ENCODE results near the gene NOVA1.
"Not testable (repeated sequence)": the region's sequence is repeated elsewhere in the genome, so short reads cannot be mapped to it uniquely, and the experiment has no call there.

NOVA1 gene, protein sequence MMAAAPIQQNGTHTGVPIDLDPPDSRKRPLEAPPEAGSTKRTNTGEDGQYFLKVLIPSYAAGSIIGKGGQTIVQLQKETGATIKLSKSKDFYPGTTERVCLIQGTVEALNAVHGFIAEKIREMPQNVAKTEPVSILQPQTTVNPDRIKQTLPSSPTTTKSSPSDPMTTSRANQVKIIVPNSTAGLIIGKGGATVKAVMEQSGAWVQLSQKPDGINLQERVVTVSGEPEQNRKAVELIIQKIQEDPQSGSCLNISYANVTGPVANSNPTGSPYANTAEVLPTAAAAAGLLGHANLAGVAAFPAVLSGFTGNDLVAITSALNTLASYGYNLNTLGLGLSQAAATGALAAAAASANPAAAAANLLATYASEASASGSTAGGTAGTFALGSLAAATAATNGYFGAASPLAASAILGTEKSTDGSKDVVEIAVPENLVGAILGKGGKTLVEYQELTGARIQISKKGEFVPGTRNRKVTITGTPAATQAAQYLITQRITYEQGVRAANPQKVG

DNA sequence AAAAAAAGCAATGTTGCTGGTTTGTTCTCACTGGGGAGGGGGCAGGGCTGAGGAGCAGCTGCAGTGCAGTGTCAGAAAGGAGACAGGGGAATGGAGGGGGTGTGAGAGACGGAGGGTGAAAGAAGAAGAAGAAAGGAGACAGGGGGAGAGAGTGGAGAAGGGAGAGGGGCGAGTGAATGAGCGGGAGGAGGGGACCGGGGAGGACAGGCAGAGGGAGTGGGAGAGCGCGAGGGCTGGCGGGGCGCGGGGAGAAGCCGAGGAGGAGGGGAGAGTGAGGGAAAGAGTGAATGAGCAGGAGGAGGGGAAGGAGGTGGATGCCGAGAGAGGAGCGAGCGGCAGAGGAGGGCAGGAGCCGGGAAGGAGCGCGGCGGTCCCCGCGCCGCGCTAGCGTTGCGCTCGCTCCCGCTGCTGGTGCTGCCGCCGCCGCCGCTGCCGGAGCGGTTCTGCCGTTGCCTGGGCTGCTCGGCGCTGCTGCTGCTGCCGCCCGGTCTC, at the start of gene NOVA1:
TSS of gene NOVA1 (minus strand) at position 445 of the 492 bp plus-strand sequence. CDS start 597 bp downstream, outside the sequence.
- Histone ChIP-seq H3K4me1 (ENCODE audit: control insufficient read depth, insufficient read depth, low read length) (peaks cover 8% of the 10 kb centered on the region; the same call in 1 of the 2 replicates), H3K27ac (ENCODE audit: low read depth, low read length) (no peak within 1 kb of the TSS), H3K27me3 (ENCODE audit: control insufficient read depth, insufficient read depth, low read length) (peaks cover 19% of the 10 kb centered on the region), H3K9ac (ENCODE audit: low read length) (peak within 1 kb of the TSS; percentile 70), H3K9me3 (ENCODE audit: control insufficient read depth, insufficient read depth, low read depth, low read length) (no peaks in the 10 kb centered on the region), H3K4me3 (ENCODE audit: low read depth, low read length) (peak within 1 kb of the TSS; percentile 81), H3K36me3 (ENCODE audit: control insufficient read depth, insufficient read depth, low read length) (no peaks in the 10 kb centered on the region)

DNA sequence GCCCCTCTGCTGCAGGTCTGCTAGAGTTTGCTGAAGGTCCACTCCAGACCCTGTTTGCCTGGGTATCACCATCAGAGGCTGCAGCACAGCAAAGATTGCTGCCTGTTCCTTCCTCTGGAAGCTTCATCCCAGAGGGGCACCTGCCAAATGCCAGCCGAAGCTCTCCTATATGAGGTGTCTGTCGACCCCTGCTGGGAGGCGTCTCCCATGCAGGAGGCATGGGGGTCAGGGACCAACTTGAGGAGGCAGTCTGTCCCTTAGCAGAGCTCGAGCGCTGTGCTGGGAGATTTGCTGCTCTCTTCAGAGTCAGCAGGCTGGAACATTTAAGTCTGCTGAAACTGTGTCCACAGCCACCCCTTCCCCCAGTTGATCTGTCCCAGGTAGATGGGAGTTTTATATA, 47.2 kb upstream of the NOVA1 start:
- H3K9me3 ChIP-seq (ENCODE audit: control insufficient read depth, insufficient read depth, low read depth, low read length); H3K9ac ChIP-seq (ENCODE audit: low read length); H3K27me3 ChIP-seq (ENCODE audit: control insufficient read depth, insufficient read depth, low read length); H3K27ac ChIP-seq (ENCODE audit: low read depth, low read length); H3K4me3 ChIP-seq (ENCODE audit: low read depth, low read length); H3K36me3 ChIP-seq (ENCODE audit: control insufficient read depth, insufficient read depth, low read length); H3K4me1 ChIP-seq (ENCODE audit: control insufficient read depth, insufficient read depth, low read length): not testable (repeated sequence)

DNA sequence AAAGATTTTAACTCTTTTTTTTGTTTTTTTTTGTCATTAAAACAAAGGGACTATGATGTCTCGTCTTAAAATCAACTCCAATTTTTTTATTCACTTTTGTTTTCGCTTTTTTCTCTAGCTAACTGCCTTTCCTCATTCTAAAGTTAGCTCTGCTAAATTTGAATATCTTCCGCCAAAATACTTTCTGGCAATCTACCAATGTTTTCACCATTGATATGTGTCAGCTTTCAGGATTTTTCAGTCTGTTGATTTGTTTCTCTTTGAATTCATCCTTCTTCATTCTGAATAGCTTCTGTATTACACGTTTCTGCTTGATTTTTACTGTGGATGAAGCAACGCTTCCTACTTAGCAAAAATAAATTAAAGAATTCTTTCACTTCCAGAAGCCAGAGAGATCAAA, 38.7 kb upstream of the NOVA1 start:
- Histone ChIP-seq H3K4me1 (ENCODE audit: control insufficient read depth, insufficient read depth, low read length) (no peaks in the 10 kb centered on the region), H3K4me3 (ENCODE audit: low read depth, low read length) (no peak overlapping the region), H3K27ac (ENCODE audit: low read depth, low read length) (no peak overlapping the region), H3K9me3 (ENCODE audit: control insufficient read depth, insufficient read depth, low read depth, low read length) (no peaks in the 10 kb centered on the region), H3K36me3 (ENCODE audit: control insufficient read depth, insufficient read depth, low read length) (no peaks in the 10 kb centered on the region), H3K9ac (ENCODE audit: low read length) (no peak overlapping the region), H3K27me3 (ENCODE audit: control insufficient read depth, insufficient read depth, low read length) (no peaks in the 10 kb centered on the region)

DNA sequence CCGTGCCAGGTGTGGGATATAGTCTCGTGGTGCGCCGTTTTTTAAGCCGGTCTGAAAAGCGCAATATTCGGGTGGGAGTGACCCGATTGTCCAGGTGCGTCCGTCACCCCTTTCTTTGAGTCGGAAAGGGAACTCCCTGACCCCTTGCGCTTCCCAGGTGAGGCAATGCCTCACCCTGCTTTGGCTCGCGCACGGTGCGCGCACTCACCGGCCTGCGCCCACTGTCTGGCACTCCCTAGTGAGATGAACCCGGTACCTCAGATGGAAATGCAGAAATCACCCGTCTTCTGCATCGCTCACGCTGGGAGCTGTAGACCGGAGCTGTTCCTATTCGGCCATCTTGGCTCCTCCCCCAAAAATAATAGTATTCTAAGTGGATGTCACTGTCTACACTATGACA, 37.1 kb upstream of the NOVA1 start:
- peak overlapping the region; percentile 55 for H3K4me3 ChIP-seq (ENCODE audit: low read depth, low read length)
- H3K4me1 ChIP-seq (ENCODE audit: control insufficient read depth, insufficient read depth, low read length); H3K9me3 ChIP-seq (ENCODE audit: control insufficient read depth, insufficient read depth, low read depth, low read length); H3K27ac ChIP-seq (ENCODE audit: low read depth, low read length); H3K36me3 ChIP-seq (ENCODE audit: control insufficient read depth, insufficient read depth, low read length); H3K27me3 ChIP-seq (ENCODE audit: control insufficient read depth, insufficient read depth, low read length); H3K9ac ChIP-seq (ENCODE audit: low read length): not testable (repeated sequence)

DNA sequence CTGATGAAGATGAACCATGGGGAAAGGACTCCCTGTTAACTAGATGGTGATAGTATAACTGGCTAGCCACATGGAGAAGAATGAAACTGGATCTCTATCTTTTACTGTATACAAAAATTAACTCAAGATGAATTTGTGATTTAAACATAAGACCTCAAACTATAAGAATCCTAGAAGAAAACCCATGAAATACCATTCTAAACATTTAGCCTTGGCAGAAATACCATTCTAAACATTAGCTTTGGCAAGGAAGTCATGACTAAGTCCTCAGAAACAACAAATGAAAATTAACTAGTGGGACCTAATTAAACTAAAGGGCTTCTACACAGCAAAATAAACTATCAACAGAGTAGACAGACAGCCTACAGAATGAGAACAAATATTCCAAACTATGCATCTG, 28.4 kb upstream of the NOVA1 start:
- Histone ChIP-seq H3K9ac (ENCODE audit: low read length) (no peak overlapping the region), H3K4me3 (ENCODE audit: low read depth, low read length) (no peak overlapping the region), H3K27me3 (ENCODE audit: control insufficient read depth, insufficient read depth, low read length) (no peaks in the 10 kb centered on the region), H3K27ac (ENCODE audit: low read depth, low read length) (no peak overlapping the region), H3K9me3 (ENCODE audit: control insufficient read depth, insufficient read depth, low read depth, low read length) (peaks cover 7% of the 10 kb centered on the region), H3K4me1 (ENCODE audit: control insufficient read depth, insufficient read depth, low read length) (no peaks in the 10 kb centered on the region), H3K36me3 (ENCODE audit: control insufficient read depth, insufficient read depth, low read length) (no peaks in the 10 kb centered on the region)

DNA sequence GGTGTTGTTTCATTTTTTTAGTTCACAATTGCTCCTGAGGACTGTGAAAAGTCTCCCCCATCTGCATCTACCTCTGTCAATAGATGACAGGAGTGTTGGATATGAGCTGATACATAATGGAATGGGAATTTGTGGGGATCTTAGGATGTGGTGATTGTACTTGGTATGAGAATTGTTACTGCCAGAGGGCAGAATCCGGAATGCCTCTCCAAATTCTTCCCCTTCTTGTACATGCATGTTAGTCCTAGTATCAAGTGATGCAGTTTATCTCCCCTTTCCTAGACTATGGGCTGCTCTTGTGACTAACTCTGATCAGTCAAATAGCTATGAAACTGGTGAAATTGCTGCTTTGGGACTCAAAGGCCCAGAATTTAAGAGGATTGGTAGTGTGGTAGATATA, 24.8 kb upstream of the NOVA1 start:
- H3K36me3 ChIP-seq (ENCODE audit: control insufficient read depth, insufficient read depth, low read length) = no peaks in the 10 kb centered on the region
- no peaks in the 10 kb centered on the region for H3K27me3 ChIP-seq (ENCODE audit: control insufficient read depth, insufficient read depth, low read length)
- H3K9me3 ChIP-seq (ENCODE audit: control insufficient read depth, insufficient read depth, low read depth, low read length) = 0 out of 2 replicates have a peak, but pooled peaks cover 3% of the 10 kb centered on the region
- H3K4me1 ChIP-seq (ENCODE audit: control insufficient read depth, insufficient read depth, low read length) = no peaks in the 10 kb centered on the region
- H3K27ac ChIP-seq (ENCODE audit: low read depth, low read length) = no peak overlapping the region
- no peak overlapping the region for H3K4me3 ChIP-seq (ENCODE audit: low read depth, low read length)
- H3K9ac ChIP-seq (ENCODE audit: low read length) = no peak overlapping the region

DNA sequence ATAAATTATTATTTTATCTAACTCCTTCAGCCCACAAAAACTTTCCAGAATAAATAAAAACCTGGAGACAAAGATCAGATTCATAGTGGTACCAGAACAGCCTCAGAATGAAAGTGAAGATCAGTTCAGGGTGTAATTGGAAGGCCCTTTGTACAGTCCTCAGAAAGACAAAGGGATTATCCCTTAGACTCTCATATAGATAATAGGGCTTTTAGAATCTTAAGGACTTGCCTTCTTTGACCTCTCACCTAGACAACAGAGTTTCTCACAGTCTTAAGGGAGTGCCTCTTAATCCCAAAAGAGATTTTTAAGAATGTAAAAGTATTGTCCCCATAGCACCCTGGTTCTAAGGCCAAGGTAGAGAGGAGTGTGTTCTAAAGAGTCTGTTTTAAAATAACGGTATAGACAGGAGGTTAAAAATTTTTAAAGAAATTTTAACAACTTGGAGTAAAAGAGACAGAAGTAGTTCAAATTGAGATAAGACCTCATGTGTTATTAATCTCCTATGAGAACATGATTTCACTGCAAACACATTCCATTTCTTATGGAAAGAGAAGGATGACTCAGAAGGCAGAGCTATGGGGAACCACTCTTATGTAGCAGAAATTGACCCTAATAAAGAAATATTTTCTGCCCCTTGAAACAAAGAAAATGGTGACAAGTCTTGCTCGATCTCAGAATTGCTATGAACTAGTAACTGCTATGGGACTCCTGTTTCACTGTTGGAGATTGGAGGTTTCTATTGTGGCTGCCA, 24.2 kb upstream of the NOVA1 start:
- Histone ChIP-seq H3K27ac (ENCODE audit: low read depth, low read length) (no peak overlapping the region), H3K9ac (ENCODE audit: low read length) (no peak overlapping the region), H3K9me3 (ENCODE audit: control insufficient read depth, insufficient read depth, low read depth, low read length) (no peaks in the 10 kb centered on the region), H3K27me3 (ENCODE audit: control insufficient read depth, insufficient read depth, low read length) (no peaks in the 10 kb centered on the region), H3K4me1 (ENCODE audit: control insufficient read depth, insufficient read depth, low read length) (no peaks in the 10 kb centered on the region), H3K4me3 (ENCODE audit: low read depth, low read length) (no peak overlapping the region), H3K36me3 (ENCODE audit: control insufficient read depth, insufficient read depth, low read length) (no peaks in the 10 kb centered on the region)

DNA sequence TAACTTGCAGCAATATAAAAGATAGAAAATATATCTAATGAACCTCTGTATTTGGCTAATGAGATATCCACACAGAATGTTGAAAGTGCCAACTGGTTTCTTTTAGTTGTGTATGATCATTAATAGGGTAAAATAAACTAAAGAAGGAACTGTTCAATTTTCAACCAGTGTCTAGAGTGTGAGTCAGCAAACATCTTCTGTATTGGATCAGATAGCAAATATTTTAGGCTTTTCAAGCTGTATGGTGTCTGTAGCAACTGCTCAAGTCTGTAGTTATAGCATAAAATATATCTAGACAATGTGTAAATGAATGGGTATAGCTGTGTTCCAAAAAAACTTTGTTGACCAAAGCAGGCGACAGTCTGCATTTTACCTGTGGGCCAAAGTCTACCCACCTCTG, 23.5 kb upstream of the NOVA1 start:
- no peaks in the 10 kb centered on the region for H3K4me1 ChIP-seq (ENCODE audit: control insufficient read depth, insufficient read depth, low read length)
- no peak overlapping the region for H3K27ac ChIP-seq (ENCODE audit: low read depth, low read length)
- H3K27me3 ChIP-seq (ENCODE audit: control insufficient read depth, insufficient read depth, low read length) = no peaks in the 10 kb centered on the region
- no peak overlapping the region for H3K4me3 ChIP-seq (ENCODE audit: low read depth, low read length)
- no peaks in the 10 kb centered on the region for H3K9me3 ChIP-seq (ENCODE audit: control insufficient read depth, insufficient read depth, low read depth, low read length)
- H3K9ac ChIP-seq (ENCODE audit: low read length) = no peak overlapping the region
- H3K36me3 ChIP-seq (ENCODE audit: control insufficient read depth, insufficient read depth, low read length) = no peaks in the 10 kb centered on the region

DNA sequence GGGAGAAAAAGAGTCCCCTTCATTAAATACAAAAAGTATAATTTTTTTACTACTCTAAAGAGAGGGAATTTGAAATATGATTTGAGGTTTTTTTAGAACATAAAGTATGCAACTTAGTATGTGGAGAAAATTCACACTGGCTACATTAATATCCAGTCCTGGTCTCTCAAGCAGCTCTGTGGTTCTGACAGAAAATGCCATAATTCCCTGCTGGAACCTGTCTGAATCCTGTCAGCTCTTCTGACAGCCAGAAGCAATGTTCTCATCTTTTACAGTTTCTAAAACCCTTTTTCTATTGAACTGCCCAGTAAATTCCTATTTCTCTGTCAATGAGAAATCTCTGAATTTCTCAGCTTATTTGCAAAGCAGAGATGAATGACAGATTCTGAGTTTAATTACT, 13.4 kb upstream of the NOVA1 start:
- no peaks in the 10 kb centered on the region for H3K36me3 ChIP-seq (ENCODE audit: control insufficient read depth, insufficient read depth, low read length)
- no peaks in the 10 kb centered on the region for H3K27me3 ChIP-seq (ENCODE audit: control insufficient read depth, insufficient read depth, low read length)
- no peak overlapping the region for H3K27ac ChIP-seq (ENCODE audit: low read depth, low read length)
- H3K9me3 ChIP-seq (ENCODE audit: control insufficient read depth, insufficient read depth, low read depth, low read length) = peaks cover 8% of the 10 kb centered on the region; the same call in 1 of the 2 replicates
- no peak overlapping the region for H3K4me3 ChIP-seq (ENCODE audit: low read depth, low read length)
- H3K4me1 ChIP-seq (ENCODE audit: control insufficient read depth, insufficient read depth, low read length) = no peaks in the 10 kb centered on the region
- no peak overlapping the region for H3K9ac ChIP-seq (ENCODE audit: low read length)

DNA sequence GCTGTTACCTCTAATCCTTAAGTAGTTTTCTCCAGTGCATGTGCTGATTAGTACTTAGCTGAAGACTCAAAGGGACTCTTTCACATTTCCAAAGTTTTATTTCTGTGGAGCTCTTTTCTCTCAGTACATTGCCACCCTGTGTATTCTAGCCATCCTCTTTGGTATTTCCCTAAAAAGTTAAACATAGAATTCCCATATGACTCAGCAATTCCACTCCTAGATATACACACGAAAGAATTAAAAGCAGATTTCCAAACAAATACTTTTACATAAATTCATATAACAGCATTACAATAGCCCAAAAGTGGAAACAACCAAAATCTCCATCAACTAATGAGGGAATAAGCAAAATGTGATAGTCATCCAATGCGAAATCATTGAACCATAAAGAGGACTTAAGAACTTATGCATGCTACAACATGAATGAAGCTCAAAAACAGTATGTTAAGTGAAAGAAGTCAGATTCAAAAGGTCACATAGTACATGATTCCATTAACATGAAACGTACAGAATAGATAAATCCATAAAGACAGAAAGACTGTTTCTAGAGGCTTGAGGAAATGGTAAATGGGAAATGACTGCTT, 9.0 kb upstream of the NOVA1 start:
- no peak overlapping the region for H3K4me3 ChIP-seq (ENCODE audit: low read depth, low read length)
- no peaks in the 10 kb centered on the region for H3K27me3 ChIP-seq (ENCODE audit: control insufficient read depth, insufficient read depth, low read length)
- no peaks in the 10 kb centered on the region for H3K4me1 ChIP-seq (ENCODE audit: control insufficient read depth, insufficient read depth, low read length)

DNA sequence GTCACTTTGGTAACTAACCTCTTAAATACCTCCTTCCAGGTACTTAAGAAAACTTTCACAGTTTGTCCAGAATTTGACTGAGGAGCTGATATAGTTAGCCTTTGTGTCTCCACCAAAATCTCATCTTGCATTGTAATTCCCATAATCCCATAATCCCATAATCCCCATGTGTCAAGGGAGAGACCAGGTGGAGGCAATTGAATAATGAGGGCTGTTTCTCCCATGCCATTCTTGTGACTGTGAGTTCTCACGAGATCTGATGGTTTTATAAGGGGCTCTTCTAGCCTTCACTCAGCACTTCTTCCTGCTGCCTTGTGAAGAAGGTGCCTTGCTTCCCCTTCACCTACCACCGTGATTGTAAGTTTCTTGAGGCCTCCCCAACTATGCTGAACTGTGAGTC, 7.8 kb upstream of the NOVA1 start:
- H3K27me3 ChIP-seq (ENCODE audit: control insufficient read depth, insufficient read depth, low read length) = no peaks in the 10 kb centered on the region
- H3K27ac ChIP-seq (ENCODE audit: low read depth, low read length) = no peak overlapping the region
- no peaks in the 10 kb centered on the region for H3K9me3 ChIP-seq (ENCODE audit: control insufficient read depth, insufficient read depth, low read depth, low read length)
- no peaks in the 10 kb centered on the region for H3K4me1 ChIP-seq (ENCODE audit: control insufficient read depth, insufficient read depth, low read length)
- no peak overlapping the region for H3K4me3 ChIP-seq (ENCODE audit: low read depth, low read length)
- no peaks in the 10 kb centered on the region for H3K36me3 ChIP-seq (ENCODE audit: control insufficient read depth, insufficient read depth, low read length)
- no peak overlapping the region for H3K9ac ChIP-seq (ENCODE audit: low read length)

More for the DNA sequence above, 9.0 kb upstream of the NOVA1 start:
- Histone ChIP-seq H3K27ac (ENCODE audit: low read depth, low read length) (no peak overlapping the region), H3K9me3 (ENCODE audit: control insufficient read depth, insufficient read depth, low read depth, low read length) (no peaks in the 10 kb centered on the region), H3K36me3 (ENCODE audit: control insufficient read depth, insufficient read depth, low read length) (no peaks in the 10 kb centered on the region), H3K9ac (ENCODE audit: low read length) (no peak overlapping the region)

Data from HUES6 (cell line).